GM19372 (cell line): ENCODE measurements around the gene BUB1.
A peak's percentile ranks its signal among the peaks of the same experiment; 100 is the strongest.
"Not testable (repeated sequence)": the region's sequence is repeated elsewhere in the genome, so short reads cannot be mapped to it uniquely, and the experiment has no call there.

Experiments
- ATAC-seq: cut with Tn5 transposase; IDR thresholded peaks from one replicate; pipeline ENCODE4 v1.9.1; 2021; ENCODE audit warnings: mild to moderate bottlenecking, low read depth, moderate library complexity; ENCODE audit not compliant: unreplicated experiment

The BUB1 gene

GRCh38 chr2:110677530-110678456 is at the start of gene BUB1:
BUB1 (minus strand) TSS chr2:110678063; CDS start chr2:110677995, 68 bp downstream.
- ATAC-seq = peak; percentile 71

- ATAC-seq = no peak
These were observed 48.4 kb upstream of the BUB1 start for GRCh38 chr2:110726285-110726684.

GRCh38 chr2:110725859-110726258 is 48.0 kb upstream of the BUB1 start:
- ATAC-seq = no peak

DNA sequence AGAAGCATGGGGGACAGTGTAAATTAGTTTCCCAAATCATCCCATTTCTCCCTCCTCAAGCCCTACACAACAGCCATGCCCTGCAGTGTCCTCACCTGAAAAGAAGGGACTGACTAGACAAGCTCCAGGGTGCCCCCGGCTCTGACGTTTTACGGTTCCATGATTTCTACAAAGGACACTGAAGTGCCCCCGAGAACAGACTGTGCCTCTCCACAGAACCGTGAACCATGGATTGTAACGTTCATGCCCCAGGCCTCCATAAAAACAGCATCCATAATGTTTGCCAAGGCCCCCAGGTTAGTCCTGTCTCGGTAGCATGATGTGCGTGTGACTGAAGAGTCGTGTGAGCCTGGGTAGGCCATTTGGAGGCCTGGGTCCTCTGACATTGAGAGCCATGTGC is 47.5 kb upstream of the BUB1 start:
- ATAC-seq = no peak

DNA sequence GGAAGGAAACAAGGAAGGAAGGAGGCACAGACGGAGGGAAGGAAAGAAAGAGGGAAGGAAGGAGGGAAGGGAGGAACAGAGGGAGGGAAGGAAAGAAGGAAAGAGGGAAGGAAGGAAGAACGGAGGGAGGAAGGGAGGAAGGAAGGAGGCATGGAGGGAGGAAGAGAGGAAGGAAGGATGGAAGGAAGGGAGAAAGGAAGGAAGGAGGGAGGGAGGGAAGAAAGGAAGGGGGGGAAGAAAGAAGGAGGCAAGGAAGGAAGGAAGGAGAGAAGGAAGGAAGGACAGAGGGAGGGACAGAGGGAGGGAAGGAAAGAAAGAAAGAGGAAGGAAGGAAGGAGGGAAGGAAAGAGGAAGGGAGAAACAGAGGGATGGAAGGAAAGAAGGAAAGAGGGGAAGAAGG is 47.0 kb upstream of the BUB1 start:
- no peak for ATAC-seq

GRCh38 chr2:110720547-110720946 is 42.7 kb upstream of the BUB1 start:
- no peak for ATAC-seq

GRCh38 chr2:110718990-110719389 is 41.1 kb upstream of the BUB1 start:
- no peak for ATAC-seq

GRCh38 chr2:110718382-110718781 is 40.5 kb upstream of the BUB1 start:
- ATAC-seq = no peak

DNA sequence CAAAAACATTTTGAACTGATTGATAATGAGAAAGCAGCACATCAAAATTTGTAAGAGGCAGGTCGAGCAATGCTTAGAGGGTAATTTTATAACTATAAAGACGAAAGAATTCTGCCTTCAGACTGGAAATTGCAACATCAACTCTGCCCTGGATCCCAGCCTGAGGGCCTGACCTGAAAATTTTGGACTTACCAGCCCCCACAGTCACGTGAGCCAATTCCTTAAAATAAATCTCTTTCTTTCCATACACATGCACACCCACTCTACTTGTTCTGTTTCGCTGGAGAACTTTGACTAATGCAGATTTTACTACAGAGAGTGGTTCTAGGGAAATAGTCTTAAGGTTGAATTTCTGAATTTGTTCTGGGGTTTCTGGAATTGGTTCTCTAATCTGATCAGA is 39.9 kb upstream of the BUB1 start:
- ATAC-seq = no peak

GRCh38 chr2:110716959-110717645 is 39.2 kb upstream of the BUB1 start:
- ATAC-seq = no peak

GRCh38 chr2:110714452-110715224 is 36.8 kb upstream of the BUB1 start:
- no peak for ATAC-seq

DNA sequence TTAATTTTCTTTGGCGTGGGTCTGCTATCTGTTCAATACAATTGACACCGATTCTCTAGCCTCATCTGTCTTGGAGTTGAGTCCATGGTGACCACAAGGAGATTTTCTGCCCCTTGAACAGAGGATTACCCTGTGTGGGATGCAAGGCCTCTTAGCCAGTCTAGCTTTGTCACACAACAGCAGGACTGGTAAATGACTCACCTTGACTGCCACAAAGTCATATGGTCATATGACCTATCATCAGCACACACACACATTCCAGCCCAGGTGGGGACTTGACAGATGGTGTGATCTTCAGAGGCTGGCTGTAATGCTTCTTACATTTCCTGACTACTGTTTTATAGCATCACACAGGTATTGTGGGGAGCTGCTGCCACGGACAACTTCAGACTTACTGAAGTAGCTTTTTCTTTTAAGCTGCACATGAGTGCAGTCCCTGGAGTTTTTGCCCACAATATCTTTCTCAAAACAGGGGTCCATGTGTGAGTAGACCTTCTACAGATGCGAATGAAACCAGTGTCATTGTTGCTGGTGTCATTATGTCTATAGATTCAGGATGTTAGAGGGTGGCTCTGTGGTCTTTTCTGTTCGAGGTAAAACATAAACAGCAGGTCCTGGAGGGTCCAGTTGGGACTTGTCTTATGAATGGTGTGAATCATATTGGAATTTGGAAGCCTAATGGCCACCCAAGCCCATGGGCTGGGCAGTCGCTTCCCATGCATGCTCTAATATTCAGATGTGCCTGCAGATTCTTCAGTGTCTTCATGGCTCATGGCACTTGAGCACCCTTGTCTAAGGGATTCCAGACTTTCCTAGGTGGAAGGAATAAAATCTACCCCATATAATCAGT is 35.9 kb upstream of the BUB1 start:
- no peak for ATAC-seq

DNA sequence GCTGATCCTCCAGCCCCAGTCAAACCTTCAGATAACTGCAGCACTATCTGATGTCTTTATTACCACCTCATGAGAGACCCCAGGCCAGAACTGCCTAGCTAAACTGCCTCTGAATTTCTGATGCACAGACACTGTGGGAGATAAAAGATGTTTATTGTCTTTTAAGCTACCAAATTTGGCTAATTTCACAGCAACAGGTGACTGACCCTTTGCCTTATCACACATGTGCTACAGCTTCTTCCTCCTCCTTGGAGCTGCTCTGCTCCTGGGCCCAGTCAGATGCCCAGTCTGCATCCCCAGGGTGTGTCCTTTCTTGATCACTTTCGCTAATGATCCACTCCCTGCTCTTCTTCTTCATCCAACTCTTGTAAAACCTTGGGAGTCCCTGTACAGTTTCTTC is 34.9 kb upstream of the BUB1 start:
- no peak for ATAC-seq

- no peak for ATAC-seq
These were observed 30.6 kb upstream of the BUB1 start for GRCh38 chr2:110708455-110708854.

DNA sequence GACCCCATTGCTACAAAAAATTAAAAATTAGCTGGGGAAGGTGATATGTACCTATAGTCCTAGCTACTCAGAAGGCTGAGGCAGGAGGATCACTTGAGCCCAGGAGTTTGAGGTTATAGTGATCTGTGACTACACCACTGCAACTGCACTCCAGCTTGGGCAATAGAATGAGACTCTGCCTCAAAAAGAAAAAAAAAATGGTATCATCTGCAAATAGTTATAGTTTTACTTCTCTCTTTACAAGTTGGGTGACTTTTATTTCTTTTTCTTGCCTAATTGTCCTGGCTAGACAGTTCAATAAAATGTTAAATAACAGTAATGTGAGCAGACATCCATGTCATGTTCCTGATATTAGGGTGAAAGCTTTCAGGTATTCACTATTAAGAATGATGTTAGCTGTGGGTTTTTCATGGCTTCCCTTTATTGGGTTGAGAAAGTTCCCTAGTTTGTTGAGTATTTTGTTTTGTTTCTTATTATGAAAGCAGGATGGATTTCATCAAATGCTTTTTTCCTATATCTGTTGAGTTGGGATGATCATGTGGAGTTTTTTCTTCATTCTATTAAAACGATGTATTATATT is 29.6 kb upstream of the BUB1 start:
- ATAC-seq = no peak

GRCh38 chr2:110702514-110703380 is 24.9 kb upstream of the BUB1 start:
- ATAC-seq = no peak

GRCh38 chr2:110698253-110698652 is 20.4 kb upstream of the BUB1 start:
- ATAC-seq = not testable (repeated sequence)

GRCh38 chr2:110695146-110695898 is 17.5 kb upstream of the BUB1 start:
- ATAC-seq = not testable (repeated sequence)
